ENCODE measurements around the gene UBFD1. TPM values are rescaled to one million over a fixed set of nuclear protein-coding genes. Genes with fewer than 3 reads are reported as not detected.
"Not testable (repeated sequence)": the region's sequence is repeated elsewhere in the genome, so short reads cannot be mapped to it uniquely, and the experiment has no call there.

UBFD1 gene
- total RNA-seq, 4 donors from 2014 or later: 19.4 to 90.8 (median 37.9) TPM

GRCh38 chr16:23537390-23537789, 20.1 kb upstream of the UBFD1 start:
- H3K4me1 ChIP-seq: no peaks in the 10 kb centered on the region
- TF ChIP-seq CTCF (IDR thresholded peaks at IDR 0.05) (no peak), POLR2A (IDR thresholded peaks at IDR 0.05) (no peak)
- no peak overlapping the region for H3K27ac ChIP-seq
- H3K36me3 ChIP-seq: peaks cover 0 to 49% (median 0%) of the 10 kb centered on the region in 3 donors
- no peaks in the 10 kb centered on the region for H3K9me3 ChIP-seq
- no peaks in the 10 kb centered on the region for H3K27me3 ChIP-seq
- no peak for DNase-seq
- no peak overlapping the region for H3K4me3 ChIP-seq

DNA sequence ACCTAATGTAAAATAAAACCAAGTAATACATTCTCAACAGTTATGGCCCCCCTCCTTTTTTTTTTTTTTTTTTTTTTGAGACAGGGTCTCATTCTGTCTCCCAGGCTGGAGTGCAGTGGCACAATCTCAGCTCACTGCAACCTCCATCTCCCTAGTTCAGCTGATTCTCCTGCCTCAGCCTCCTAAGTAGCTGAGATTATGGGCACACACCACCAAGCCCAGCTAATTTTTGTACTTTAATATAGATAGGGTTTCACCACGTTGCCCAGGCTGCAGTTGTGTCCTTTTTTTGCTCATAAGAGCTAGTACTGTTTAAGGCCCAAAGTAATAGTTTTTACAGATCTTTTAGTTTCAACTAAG, 18.6 kb upstream of the UBFD1 start:
- no peak for TF ChIP-seq CTCF (IDR thresholded peaks at IDR 0.05)
- TF ChIP-seq POLR2A (IDR thresholded peaks at IDR 0.05): no peak
- Histone ChIP-seq H3K27ac (no peak overlapping the region), H3K27me3 (no peaks in the 10 kb centered on the region), H3K4me3 (no peak overlapping the region), H3K4me1 (no peaks in the 10 kb centered on the region), H3K36me3 (peaks cover 0 to 47% (median 0%) of the 10 kb centered on the region in 3 donors), H3K9me3 (no peaks in the 10 kb centered on the region)
- DNase-seq: no peak

DNA sequence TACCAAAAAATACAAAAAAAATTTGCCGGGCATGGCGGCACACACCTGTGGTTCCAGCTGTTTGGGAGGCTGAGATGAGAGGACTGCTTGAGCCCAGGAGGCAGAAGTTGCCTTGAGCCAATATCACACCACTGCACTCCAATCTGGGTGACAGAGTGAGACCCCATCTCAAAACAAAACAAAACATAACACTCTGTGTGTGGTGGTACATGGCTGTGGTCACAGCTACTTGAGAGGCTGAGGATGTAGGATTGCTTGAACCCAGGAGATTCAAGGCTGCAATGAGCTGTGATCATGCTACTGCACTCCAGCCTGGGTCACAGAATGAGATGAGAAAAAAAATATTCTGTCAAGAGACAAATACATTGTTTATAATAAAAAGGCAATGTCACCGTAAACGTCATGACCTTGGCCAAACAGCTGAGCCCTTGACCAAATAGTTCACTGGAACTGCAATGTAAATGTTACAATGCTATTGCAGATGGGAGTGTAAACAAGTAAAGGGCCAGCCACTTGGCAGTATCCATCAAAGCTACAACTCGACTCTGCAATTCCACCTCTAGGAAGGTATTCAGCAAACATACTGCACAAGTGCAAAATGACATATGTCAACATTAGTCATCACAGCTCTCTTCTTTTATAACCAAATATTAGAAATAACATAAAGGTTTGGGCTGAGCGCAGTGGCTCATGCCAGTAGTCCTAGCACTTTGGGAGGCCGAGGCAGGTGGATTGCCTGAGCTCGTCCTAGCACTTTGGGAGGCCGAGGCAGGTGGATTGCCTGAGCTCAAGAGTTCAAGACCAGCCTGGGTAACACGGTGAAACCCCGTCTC, 17.3 kb upstream of the UBFD1 start:
- Histone ChIP-seq H3K4me1 (no peaks in the 10 kb centered on the region), H3K9me3 (no peaks in the 10 kb centered on the region), H3K4me3 (no peak overlapping the region), H3K36me3 (peaks cover 0 to 47% (median 0%) of the 10 kb centered on the region in 3 donors), H3K27ac (no peak overlapping the region), H3K27me3 (no peaks in the 10 kb centered on the region)
- TF ChIP-seq POLR2A (IDR thresholded peaks at IDR 0.05) (no peak), CTCF (IDR thresholded peaks at IDR 0.05) (no peak)
- no peak for DNase-seq

DNA sequence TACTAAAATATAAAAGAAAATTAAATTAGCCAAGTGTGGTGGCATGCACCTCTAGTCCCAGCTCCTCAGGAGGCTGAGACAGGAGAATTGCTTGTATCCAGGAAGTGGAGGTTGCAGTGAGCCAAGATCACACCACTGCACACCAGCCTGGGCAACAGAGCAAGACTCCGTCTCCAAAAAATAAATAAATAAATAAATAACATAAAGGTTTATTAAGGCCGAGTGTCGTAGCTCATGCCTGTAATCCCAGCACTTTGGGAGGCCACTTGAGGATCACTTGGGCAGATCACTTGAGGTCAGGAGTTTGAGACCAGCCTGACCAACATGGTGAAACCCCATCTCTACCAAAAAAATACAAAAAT, 16.7 kb upstream of the UBFD1 start:
- H3K4me1 ChIP-seq, H3K4me3 ChIP-seq, H3K9me3 ChIP-seq, H3K27me3 ChIP-seq, H3K27ac ChIP-seq, DNase-seq: not testable (repeated sequence)
- H3K36me3 ChIP-seq: peaks cover 0 to 47% (median 0%) of the 10 kb centered on the region in 3 donors

DNA sequence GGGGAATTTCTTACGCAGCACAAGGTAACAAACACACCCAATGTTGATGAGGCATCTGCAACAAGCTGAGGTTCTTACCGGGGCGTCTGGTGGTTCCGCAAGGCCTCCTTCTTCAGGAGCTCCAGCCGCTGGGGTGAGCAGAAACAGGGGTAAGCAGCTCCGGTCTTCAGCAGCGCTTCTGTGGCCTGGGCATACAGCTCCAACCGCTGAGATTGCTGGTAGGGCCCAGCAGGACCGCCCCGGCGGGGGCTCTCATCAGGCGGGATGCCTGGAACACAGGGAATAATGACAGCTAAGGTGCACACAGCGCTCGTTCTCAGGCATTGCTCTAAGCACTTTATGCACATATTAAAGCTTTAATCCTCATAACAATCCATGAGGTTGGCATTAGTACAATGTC, 13.1 kb upstream of the UBFD1 start:
- no peak for DNase-seq
- Histone ChIP-seq H3K9me3 (no peaks in the 10 kb centered on the region), H3K4me3 (no peak overlapping the region), H3K27ac (no peak overlapping the region), H3K4me1 (no peaks in the 10 kb centered on the region), H3K36me3 (peaks cover 0 to 73% (median 0%) of the 10 kb centered on the region in 3 donors), H3K27me3 (no peaks in the 10 kb centered on the region)
- TF ChIP-seq CTCF (IDR thresholded peaks at IDR 0.05): no peak
- no peak for TF ChIP-seq POLR2A (IDR thresholded peaks at IDR 0.05)

- no peaks in the 10 kb centered on the region for H3K9me3 ChIP-seq
- H3K4me1 ChIP-seq: no peaks in the 10 kb centered on the region
- no peak overlapping the region for H3K4me3 ChIP-seq
- no peaks in the 10 kb centered on the region for H3K27me3 ChIP-seq
- H3K36me3 ChIP-seq: peaks cover 0 to 66% (median 0%) of the 10 kb centered on the region in 3 donors
- DNase-seq: no peak
- no peak overlapping the region for H3K27ac ChIP-seq
- TF ChIP-seq CTCF (IDR thresholded peaks at IDR 0.05) (no peak), POLR2A (IDR thresholded peaks at IDR 0.05) (no peak)
Observed at GRCh38 chr16:23549938-23550337, 7.6 kb upstream of the UBFD1 start.
